GM23338 (cell line): ENCODE measurements around the gene CNGB1. TPM values are rescaled to one million over a fixed set of nuclear protein-coding genes. Genes with fewer than 3 reads are reported as not detected.

Source experiments
- ATAC-seq: fragments of 200-7000 bp; cut with Tn5 transposase; 3 replicates; pipeline ENCODE4 v1.9.1; 2020
- DNase-seq: peaks from one replicate; pipeline ENCODE4 v3.0.0-alpha.2; 2015; ENCODE audit warnings: low spot score
- H2AFZ ChIP-seq: fragments of 200-600 bp; sonication (generic); 2 replicates; pipeline ENCODE4 v1.8.0; 2016; ENCODE audit warnings: antibody characterized with exemption, mild to moderate bottlenecking, moderate library complexity
- H3F3A ChIP-seq: fragments of 200-600 bp; sonication (generic); replicated peaks from 2 replicates; pipeline ENCODE4 v1.8.0; 2017; ENCODE audit warnings: antibody characterized with exemption, mixed run types, low read depth
- H3K27ac ChIP-seq: fragments of 200-600 bp; sonication (generic); 2 replicates; pipeline ENCODE4 v1.6.1; 2016; ENCODE audit warnings: low read depth
- H3K27me3 ChIP-seq: fragments of 200-600 bp; sonication (generic); 2 replicates; pipeline ENCODE4 v1.8.0; 2016; ENCODE audit warnings: mild to moderate bottlenecking, mixed run types, moderate library complexity; ENCODE audit not compliant: insufficient read depth
- H3K36me3 ChIP-seq: fragments of 200-600 bp; sonication (generic); 2 replicates; pipeline ENCODE4 v1.8.0; 2016; ENCODE audit warnings: mild to moderate bottlenecking; ENCODE audit not compliant: insufficient read depth
- H3K4me1 ChIP-seq: fragments of 200-600 bp; sonication (generic); 2 replicates; pipeline ENCODE4 v1.8.0; 2016; ENCODE audit warnings: mild to moderate bottlenecking, moderate library complexity; ENCODE audit not compliant: insufficient read depth
- H3K4me2 ChIP-seq: fragments of 200-600 bp; sonication (generic); 2 replicates; pipeline ENCODE4 v1.7.1; 2017; ENCODE audit warnings: mixed run types
- H3K4me3 ChIP-seq: fragments of 200-600 bp; sonication (generic); 2 replicates; pipeline ENCODE4 v1.6.1; 2016; ENCODE audit warnings: mixed run types
- H3K79me2 ChIP-seq: fragments of 200-600 bp; sonication (generic); replicated peaks from 2 replicates; pipeline ENCODE4 v1.8.0; 2017; ENCODE audit warnings: mild to moderate bottlenecking; ENCODE audit not compliant: insufficient read depth
- H3K9me2 ChIP-seq: fragments of 200-600 bp; sonication (generic); 2 replicates; pipeline ENCODE4 v1.8.0; 2017; ENCODE audit not compliant: insufficient read depth
- H4K20me1 ChIP-seq: fragments of 200-600 bp; sonication (generic); replicated peaks from 2 replicates; pipeline ENCODE4 v1.8.0; 2017; ENCODE audit warnings: mild to moderate bottlenecking; ENCODE audit not compliant: insufficient read depth
- H3K27ac Mint-ChIP-seq: 2 replicates; pipeline ENCODE4 v1.8.0; 2020; ENCODE audit warnings: inconsistent platforms, mild to moderate bottlenecking, moderate library complexity, mixed read lengths
- H3K27me3 Mint-ChIP-seq: 3 replicates; pipeline ENCODE4 v1.8.0; 2022; ENCODE audit warnings: low read depth, mild to moderate bottlenecking, moderate library complexity, mixed read lengths, inconsistent platforms; ENCODE audit not compliant: insufficient read depth, poor library complexity
- H3K36me3 Mint-ChIP-seq: 3 replicates; pipeline ENCODE4 v1.8.0; 2021; ENCODE audit warnings: low read depth, mild to moderate bottlenecking, inconsistent platforms, moderate library complexity, mixed read lengths
- H3K4me1 Mint-ChIP-seq: 3 replicates; pipeline ENCODE4 v1.8.0; 2020; ENCODE audit warnings: mild to moderate bottlenecking, inconsistent platforms, mixed read lengths
- H3K4me3 Mint-ChIP-seq: 3 replicates; pipeline ENCODE4 v1.8.0; 2021; ENCODE audit warnings: moderate library complexity, mild to moderate bottlenecking, inconsistent platforms, mixed read lengths
- H3K9me3 Mint-ChIP-seq: 3 replicates; pipeline ENCODE4 v1.8.0; 2020; ENCODE audit warnings: moderate library complexity, mild to moderate bottlenecking, inconsistent platforms, mixed read lengths
- CREB1 ChIP-seq: fragments of 250-450 bp; sonication (Bioruptor Pico); IDR thresholded peaks from 2 replicates; pipeline ENCODE4 v1.5.0; 2020; ENCODE audit warnings: low read depth, mild to moderate bottlenecking, moderate library complexity
- EZH2 ChIP-seq: fragments of 200-600 bp; sonication (generic); IDR thresholded peaks from one replicate; pipeline ENCODE4 v1.8.0; 2017; ENCODE audit warnings: antibody characterized with exemption, mild to moderate bottlenecking, low read depth; ENCODE audit not compliant: unreplicated experiment
- EZH2phosphoT487 ChIP-seq: fragments of 200-600 bp; sonication (generic); IDR thresholded peaks from one replicate; pipeline ENCODE4 v1.8.1; 2018; ENCODE audit warnings: antibody characterized with exemption; ENCODE audit not compliant: unreplicated experiment
- JUNB ChIP-seq: IDR thresholded peaks from one replicate; pipeline ENCODE4 v1.6.1; 2016; ENCODE audit warnings: antibody characterized with exemption; ENCODE audit not compliant: unreplicated experiment
- POLR2AphosphoS5 ChIP-seq: IDR thresholded peaks from 2 replicates; pipeline ENCODE4 v1.6.1; 2016; ENCODE audit warnings: antibody characterized with exemption, low read depth
- STAT1 ChIP-seq: IDR thresholded peaks from one replicate; pipeline ENCODE4 v1.6.1; 2016; ENCODE audit warnings: antibody characterized with exemption; ENCODE audit not compliant: unreplicated experiment
- ZNF114 ChIP-seq: fragments of 250-450 bp; sonication (Bioruptor Pico); IDR thresholded peaks from 2 replicates; pipeline ENCODE4 v1.5.0; 2020; ENCODE audit warnings: mild to moderate bottlenecking, moderate library complexity
- ZNF331 ChIP-seq: fragments of 250-450 bp; sonication (Bioruptor Pico); IDR thresholded peaks from 2 replicates; pipeline ENCODE4 v1.5.0; 2020; ENCODE audit warnings: low read depth, mild to moderate bottlenecking, moderate library complexity
- polyA plus RNA-seq: library from polyadenylated mRNA; unstranded; fragments of >200 nt; fragmentation: Nextera tagmentation; extraction: Ambion mirVana; gene quantifications from 2 replicates; pipeline ENCODE4 v1.2.1, GENCODE V29; 2016
- total RNA-seq: library from RNA; depleted of rRNA; stranded (reverse); fragments of >200 nt; shearing (Covaris generic); gene quantifications from 2 replicates; pipeline ENCODE4 v1.2.3, GENCODE V29; 2014
- TF ChIP-seq, protein P1 (sequence below), 2 experiments: fragments of 200-600 bp in 1 of 2; sonication (generic) in 1 of 2; conservative IDR thresholded peaks; 2 replicates each; pipeline versions ENCODE4 v1.5.1 to v1.6.1; 2016 to 2017; ENCODE audit warnings: antibody characterized with exemption in 2 of 2, low read depth in 2 of 2, mild to moderate bottlenecking in 2 of 2, moderate library complexity in 1 of 2
- TF ChIP-seq, protein P2 (sequence below): IDR thresholded peaks from 2 replicates; pipeline ENCODE4 v1.6.1; 2016; ENCODE audit warnings: antibody characterized with exemption

CNGB1 gene
- total and polyA plus RNA-seq, 2 experiments from 2014 or later = not detected

DNA sequence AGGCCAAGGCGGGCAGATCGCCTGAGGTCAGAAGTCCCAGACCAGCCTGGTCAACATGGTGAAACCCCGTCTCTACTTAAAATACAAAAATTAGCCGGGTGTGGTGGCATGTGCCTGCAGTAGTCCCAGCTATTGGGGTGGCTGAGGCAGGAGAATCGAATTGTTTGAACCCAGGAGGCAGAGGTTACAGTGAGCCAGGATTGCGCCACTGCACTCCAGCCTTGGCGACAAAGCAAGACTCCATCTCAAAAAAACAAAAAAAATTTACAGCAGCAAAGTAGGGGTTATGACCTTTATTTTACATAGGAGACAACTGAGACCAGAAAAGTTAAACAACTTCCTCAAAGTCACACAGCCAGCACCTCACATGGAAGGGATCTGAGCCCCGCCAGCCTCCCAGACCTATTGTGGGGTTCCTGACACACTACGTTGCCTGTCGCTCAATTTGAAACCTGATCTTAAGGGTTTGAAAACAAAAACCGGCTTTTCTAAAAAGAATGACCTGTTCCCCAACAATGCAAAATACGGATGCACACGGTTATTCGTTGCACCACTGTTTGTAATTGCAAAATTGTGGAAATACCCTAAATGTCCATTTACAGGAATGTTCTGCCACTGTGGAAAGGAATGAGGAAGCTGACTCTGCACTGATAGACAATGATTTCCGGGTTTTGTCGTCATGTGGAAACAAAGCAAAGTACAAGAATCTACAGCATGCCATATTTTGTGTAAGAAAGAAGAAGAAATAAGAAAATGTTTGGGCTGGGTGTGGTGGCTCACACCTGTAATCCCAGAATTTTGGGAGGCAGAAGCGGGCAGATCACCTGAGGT, 77.2 kb downstream of the CNGB1 start:
- no peak for TF ChIP-seq STAT1
- TF ChIP-seq EZH2 = no peak
- TF ChIP-seq, protein P1, sequence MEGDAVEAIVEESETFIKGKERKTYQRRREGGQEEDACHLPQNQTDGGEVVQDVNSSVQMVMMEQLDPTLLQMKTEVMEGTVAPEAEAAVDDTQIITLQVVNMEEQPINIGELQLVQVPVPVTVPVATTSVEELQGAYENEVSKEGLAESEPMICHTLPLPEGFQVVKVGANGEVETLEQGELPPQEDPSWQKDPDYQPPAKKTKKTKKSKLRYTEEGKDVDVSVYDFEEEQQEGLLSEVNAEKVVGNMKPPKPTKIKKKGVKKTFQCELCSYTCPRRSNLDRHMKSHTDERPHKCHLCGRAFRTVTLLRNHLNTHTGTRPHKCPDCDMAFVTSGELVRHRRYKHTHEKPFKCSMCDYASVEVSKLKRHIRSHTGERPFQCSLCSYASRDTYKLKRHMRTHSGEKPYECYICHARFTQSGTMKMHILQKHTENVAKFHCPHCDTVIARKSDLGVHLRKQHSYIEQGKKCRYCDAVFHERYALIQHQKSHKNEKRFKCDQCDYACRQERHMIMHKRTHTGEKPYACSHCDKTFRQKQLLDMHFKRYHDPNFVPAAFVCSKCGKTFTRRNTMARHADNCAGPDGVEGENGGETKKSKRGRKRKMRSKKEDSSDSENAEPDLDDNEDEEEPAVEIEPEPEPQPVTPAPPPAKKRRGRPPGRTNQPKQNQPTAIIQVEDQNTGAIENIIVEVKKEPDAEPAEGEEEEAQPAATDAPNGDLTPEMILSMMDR (conservative IDR thresholded peaks at IDR 0.05; ENCODE audit: low read depth in 2 of 2) = no peak
- Histone ChIP-seq H3K27ac (no peak overlapping the region), H3K9me2 (no peaks in the 10 kb centered on the region), H3K79me2 (no peaks in the 10 kb centered on the region), H3K4me3 (no peak overlapping the region), H3F3A (no peaks in the 10 kb centered on the region), H4K20me1 (no peaks in the 10 kb centered on the region), H3K36me3 (no peaks in the 10 kb centered on the region), H2AFZ (peak overlapping the region; percentile 52; the same call in 1 of the 2 replicates), H3K4me1 (peaks cover 7% of the 10 kb centered on the region), H3K4me2 (peak overlapping the region; percentile 32; the same call in 1 of the 2 replicates), H3K27me3 (no peaks in the 10 kb centered on the region)
- DNase-seq (peak; percentile 48), ATAC-seq (peak; percentile 44; the same call in 2 of the 3 replicates)
- no peaks in the 10 kb centered on the region for H3K9me3 Mint-ChIP-seq
- no peak overlapping the region for H3K4me3 Mint-ChIP-seq
- H3K27me3 Mint-ChIP-seq = peaks cover 3% of the 10 kb centered on the region
- no peak overlapping the region for H3K27ac Mint-ChIP-seq
- peaks cover 20% of the 10 kb centered on the region for H3K4me1 Mint-ChIP-seq
- H3K36me3 Mint-ChIP-seq = no peaks in the 10 kb centered on the region

GRCh38 chr16:57893217-57893558, 77.7 kb downstream of the CNGB1 start:
- Mint-ChIP-seq H3K36me3 (no peaks in the 10 kb centered on the region), H3K4me3 (no peak overlapping the region), H3K4me1 (peaks cover 20% of the 10 kb centered on the region), H3K27me3 (peaks cover 3% of the 10 kb centered on the region), H3K9me3 (no peaks in the 10 kb centered on the region), H3K27ac (no peak overlapping the region)
- Histone ChIP-seq H3K36me3 (no peaks in the 10 kb centered on the region), H3K4me3 (no peak overlapping the region), H3K4me1 (peaks cover 7% of the 10 kb centered on the region), H3K27me3 (no peaks in the 10 kb centered on the region), H4K20me1 (no peaks in the 10 kb centered on the region; the same call in 1 of the 2 replicates), H3K4me2 (no peak overlapping the region), H3K9me2 (no peaks in the 10 kb centered on the region), H3K79me2 (no peaks in the 10 kb centered on the region), H3K27ac (no peak overlapping the region), H2AFZ (0 out of 2 replicates have a peak overlapping the region, but pooled peaks have one; percentile 52), H3F3A (no peaks in the 10 kb centered on the region)
- no peak for DNase-seq
- ATAC-seq = no peak
- TF ChIP-seq CREB1 (CRISPR knock-in tag) (no peak), EZH2phosphoT487 (no peak), EZH2 (no peak), JUNB (no peak), POLR2AphosphoS5 (no peak), ZNF331 (CRISPR knock-in tag) (no peak), ZNF114 (CRISPR knock-in tag) (no peak)
- TF ChIP-seq, protein P2, sequence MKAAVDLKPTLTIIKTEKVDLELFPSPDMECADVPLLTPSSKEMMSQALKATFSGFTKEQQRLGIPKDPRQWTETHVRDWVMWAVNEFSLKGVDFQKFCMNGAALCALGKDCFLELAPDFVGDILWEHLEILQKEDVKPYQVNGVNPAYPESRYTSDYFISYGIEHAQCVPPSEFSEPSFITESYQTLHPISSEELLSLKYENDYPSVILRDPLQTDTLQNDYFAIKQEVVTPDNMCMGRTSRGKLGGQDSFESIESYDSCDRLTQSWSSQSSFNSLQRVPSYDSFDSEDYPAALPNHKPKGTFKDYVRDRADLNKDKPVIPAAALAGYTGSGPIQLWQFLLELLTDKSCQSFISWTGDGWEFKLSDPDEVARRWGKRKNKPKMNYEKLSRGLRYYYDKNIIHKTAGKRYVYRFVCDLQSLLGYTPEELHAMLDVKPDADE = no peak
- TF ChIP-seq, protein P1 (conservative IDR thresholded peaks at IDR 0.05; ENCODE audit: low read depth in 2 of 2) = no peak
